IPS DF 6.9 (cell line): ENCODE data around the gene ISLR.
"Not testable (repeated sequence)": the region's sequence is repeated elsewhere in the genome, so short reads cannot be mapped to it uniquely, and the experiment has no call there.

Experiments
- DNase-seq: peaks from one replicate; pipeline ENCODE4 v3.0.0-alpha.2; 2013; ENCODE audit warnings: low read depth, low spot score
- H3K27ac ChIP-seq: one replicate; pipeline ENCODE4 v1.5.1; 2013; ENCODE audit warnings: low read length, control low read depth
- H3K27me3 ChIP-seq: 2 replicates; pipeline ENCODE4 v1.6.1; 2013; ENCODE audit warnings: mild to moderate bottlenecking, low read length; ENCODE audit not compliant: control insufficient read depth, insufficient read depth
- H3K36me3 ChIP-seq: 2 replicates; pipeline ENCODE4 v1.6.1; 2013; ENCODE audit warnings: low read length; ENCODE audit not compliant: control insufficient read depth, insufficient read depth
- H3K4me1 ChIP-seq: 2 replicates; pipeline ENCODE4 v1.6.1; 2013; ENCODE audit warnings: low read length; ENCODE audit not compliant: control insufficient read depth, insufficient read depth
- H3K4me3 ChIP-seq: 2 replicates; pipeline ENCODE4 v1.5.1; 2013; ENCODE audit warnings: mild to moderate bottlenecking, low read length
- H3K9me3 ChIP-seq: 2 replicates; pipeline ENCODE4 v1.6.1; 2013; ENCODE audit warnings: low read length, inconsistent platforms; ENCODE audit not compliant: control insufficient read depth, insufficient read depth
- WGBS: extraction: QIAGEN DNeasy Blood & Tissue Kit; methylation state at CpG from one replicate; pipeline ENCODE4 v1.1.7; 2013; ENCODE audit warnings: mixed read lengths, missing lambda C conversion rate; ENCODE audit not compliant: insufficient read length, insufficient coverage; 5-methylcytosine and 5-hydroxymethylcytosine counted together

Gene ISLR

DNA sequence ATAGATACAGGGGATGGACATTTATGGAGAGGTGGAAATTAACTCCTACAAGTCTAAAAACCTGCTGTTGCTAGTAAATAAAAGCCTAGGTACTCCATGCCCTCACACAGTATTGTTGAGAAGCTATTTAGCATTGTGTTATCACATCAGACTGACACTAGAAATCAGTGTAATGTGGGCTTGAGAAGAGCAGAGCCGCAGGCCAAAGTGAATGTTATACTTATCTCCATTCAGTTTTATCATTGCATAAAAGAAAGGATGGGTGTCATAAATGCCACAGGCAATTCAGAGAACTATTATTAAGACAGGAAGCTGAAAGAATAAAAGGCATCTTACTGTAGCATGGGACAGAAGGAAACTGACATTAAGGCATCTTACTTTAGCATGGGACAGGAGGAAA is 13.7 kb upstream of the ISLR start:
- no peak overlapping the region for H3K4me3 ChIP-seq
- no CpG with 5 or more reads among the region's 1 CpG for WGBS
- no peaks in the 10 kb centered on the region for H3K9me3 ChIP-seq
- H3K4me1 ChIP-seq = no peaks in the 10 kb centered on the region
- DNase-seq = no peak
- no peaks in the 10 kb centered on the region for H3K36me3 ChIP-seq
- H3K27me3 ChIP-seq = no peaks in the 10 kb centered on the region
- H3K27ac ChIP-seq = no peak overlapping the region

DNA sequence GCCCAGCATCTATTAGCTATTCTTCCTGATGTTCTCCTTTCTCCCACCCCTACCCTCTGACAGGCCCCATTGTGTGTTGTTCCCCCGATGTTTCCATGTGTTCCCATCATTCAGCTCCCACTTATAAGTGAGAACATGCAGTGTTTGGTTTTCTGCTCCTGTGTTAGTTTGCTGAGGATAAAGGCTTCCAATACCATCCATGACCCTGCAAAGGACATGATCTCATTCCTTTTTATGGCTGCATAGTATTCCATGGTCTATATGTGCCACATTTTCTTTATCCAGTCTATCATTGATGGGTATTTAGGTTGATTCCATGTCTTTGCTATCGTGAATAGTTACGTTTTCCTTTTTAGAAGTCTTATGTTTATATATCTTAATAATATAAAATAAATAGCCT is 13.1 kb upstream of the ISLR start:
- WGBS = no CpG with 5 or more reads among the region's 3 CpGs
- not testable (repeated sequence) for H3K36me3 ChIP-seq, H3K4me3 ChIP-seq, H3K27me3 ChIP-seq, H3K27ac ChIP-seq, H3K9me3 ChIP-seq, DNase-seq, H3K4me1 ChIP-seq

DNA sequence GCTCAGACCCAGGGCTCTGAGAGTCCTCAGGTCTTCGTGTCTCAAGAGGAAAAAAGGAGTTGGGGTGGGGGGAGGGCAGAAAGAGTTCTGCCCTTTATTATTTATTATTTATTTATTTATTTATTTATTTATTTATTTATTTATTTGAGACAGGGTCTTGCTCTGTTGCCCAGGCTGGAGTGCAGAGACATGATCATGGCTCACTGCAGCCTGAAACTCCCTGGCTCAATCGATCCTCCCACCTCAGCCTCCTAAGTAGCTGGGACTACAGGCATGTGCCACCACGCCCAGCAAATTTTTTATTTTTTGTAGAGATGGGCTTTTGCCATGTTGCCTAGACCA is 11.3 kb upstream of the ISLR start:
- H3K27me3 ChIP-seq, H3K4me1 ChIP-seq, H3K27ac ChIP-seq, H3K4me3 ChIP-seq, DNase-seq, H3K36me3 ChIP-seq, H3K9me3 ChIP-seq: not testable (repeated sequence)
- no CpG with 5 or more reads among the region's 3 CpGs for WGBS

DNA sequence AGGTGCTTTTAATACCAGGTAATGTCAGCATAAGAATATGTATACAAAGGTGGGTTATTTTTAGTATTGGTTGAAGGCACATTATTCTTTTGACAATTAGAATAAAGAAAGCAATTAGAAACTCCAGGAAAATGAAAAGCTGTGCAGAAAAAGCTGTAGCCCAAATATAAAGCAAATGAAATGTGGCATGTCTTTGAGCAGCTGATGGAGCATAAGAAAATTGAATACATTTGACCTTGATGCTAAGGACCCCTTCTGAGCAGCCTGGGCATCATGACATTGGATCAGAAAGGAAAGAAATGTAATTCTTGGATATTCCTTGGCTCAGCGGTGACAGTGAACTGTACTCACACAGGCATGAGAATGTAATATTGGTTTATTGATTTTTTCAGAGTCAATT is 8.0 kb upstream of the ISLR start:
- no peaks in the 10 kb centered on the region for H3K27me3 ChIP-seq
- no peak overlapping the region for H3K4me3 ChIP-seq
- DNase-seq = no peak
- no peaks in the 10 kb centered on the region for H3K4me1 ChIP-seq
- H3K36me3 ChIP-seq = no peaks in the 10 kb centered on the region
- WGBS = no CpG with 5 or more reads among the region's 1 CpG
- no peaks in the 10 kb centered on the region for H3K9me3 ChIP-seq
- no peak overlapping the region for H3K27ac ChIP-seq

DNA sequence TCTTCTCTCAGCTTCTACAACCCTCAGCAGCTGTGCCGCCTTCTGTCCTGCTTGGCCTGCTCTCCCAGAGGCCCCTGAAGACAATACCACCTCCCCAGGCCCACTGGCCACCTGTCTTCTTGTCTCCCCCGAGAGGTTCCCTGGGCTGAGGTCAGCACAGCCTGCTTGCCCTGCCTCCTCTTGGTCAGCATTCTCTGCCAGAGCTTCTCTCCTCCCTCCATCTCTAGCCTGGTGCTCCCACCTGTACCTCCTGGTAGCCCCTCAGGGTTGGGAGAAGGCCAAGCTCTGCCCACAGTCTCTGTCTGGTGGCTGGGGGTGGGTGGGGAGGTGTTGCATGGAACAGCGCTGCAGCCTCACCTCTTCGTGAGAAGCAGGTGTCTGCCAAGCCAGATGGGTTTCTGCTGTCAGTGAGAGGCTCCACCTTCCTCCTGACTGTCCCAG is 5.6 kb upstream of the ISLR start:
- H3K4me3 ChIP-seq = no peak overlapping the region
- DNase-seq = no peak
- H3K36me3 ChIP-seq = no peaks in the 10 kb centered on the region
- H3K4me1 ChIP-seq = no peaks in the 10 kb centered on the region
- no CpG with 5 or more reads among the region's 4 CpGs for WGBS
- no peaks in the 10 kb centered on the region for H3K27me3 ChIP-seq
- no peak overlapping the region for H3K27ac ChIP-seq
- no peaks in the 10 kb centered on the region for H3K9me3 ChIP-seq

DNA sequence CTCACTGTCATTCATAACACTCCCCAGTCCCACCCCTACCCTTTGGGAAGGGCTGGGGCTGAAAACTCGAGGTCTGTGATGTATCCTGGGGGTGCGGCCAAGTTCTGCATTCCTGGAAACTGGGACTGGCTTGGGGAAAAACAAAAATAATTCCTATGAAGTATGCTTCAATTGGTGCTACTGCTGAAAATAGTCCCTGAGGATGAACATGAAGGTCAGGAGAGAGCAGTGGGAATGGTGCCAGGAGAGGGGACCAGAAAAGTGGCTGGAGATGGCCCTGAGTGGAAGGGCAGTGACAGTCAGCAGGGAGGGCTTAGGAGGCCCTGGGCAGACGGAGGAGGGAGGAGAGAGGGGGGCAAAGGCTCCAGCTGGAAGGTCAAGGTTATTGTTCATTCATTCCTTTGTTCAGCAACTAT is 4.8 kb upstream of the ISLR start:
- whole genome bisulfite sequencing = no CpG with 5 or more reads among the region's 3 CpGs
- H3K27ac ChIP-seq = no peak overlapping the region
- no peak overlapping the region for H3K4me3 ChIP-seq
- H3K27me3 ChIP-seq = no peaks in the 10 kb centered on the region
- no peaks in the 10 kb centered on the region for H3K36me3 ChIP-seq
- no peaks in the 10 kb centered on the region for H3K9me3 ChIP-seq
- no peak for DNase-seq
- peaks cover 4% of the 10 kb centered on the region for H3K4me1 ChIP-seq

DNA sequence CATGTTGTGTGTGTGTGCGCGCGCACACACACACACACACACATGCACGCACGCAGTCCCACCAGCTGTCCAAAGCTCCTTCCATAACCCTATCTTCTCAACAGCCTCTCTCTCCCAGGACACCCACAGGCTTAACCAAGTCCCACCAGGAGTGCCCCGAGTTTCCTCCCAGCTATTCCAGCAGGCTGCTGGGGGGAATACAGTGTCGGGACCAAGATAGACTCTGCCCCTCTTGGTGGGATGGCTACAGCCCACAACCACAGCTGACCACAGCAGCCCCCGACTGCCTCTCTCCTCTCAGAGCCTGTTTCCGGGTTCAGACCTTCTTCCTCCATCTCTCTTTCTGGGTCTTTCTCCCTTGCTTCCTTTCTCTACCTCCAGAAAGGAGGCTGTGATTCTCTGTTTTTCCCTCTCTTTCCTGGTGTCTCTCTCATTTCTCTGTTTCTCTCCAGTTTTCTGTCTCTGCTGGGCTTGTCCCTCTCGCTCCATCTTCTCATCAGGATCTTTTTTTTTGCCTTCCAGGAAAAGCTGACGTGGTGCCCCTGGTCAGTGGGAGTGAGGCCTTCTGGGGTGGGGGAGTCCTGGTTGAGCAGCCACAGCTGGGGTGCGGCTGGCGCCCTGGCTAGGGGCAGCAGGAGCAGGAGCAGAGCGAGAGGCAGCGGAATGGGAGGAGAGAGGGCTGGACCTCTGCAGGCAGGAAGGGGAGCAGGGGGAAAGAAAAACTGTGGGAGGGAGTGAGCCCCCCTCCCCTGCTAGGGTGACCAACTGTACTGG is 3.3 kb upstream of the ISLR start:
- no peak for DNase-seq
- Histone ChIP-seq H3K9me3 (no peaks in the 10 kb centered on the region), H3K27me3 (no peaks in the 10 kb centered on the region), H3K27ac (no peak overlapping the region), H3K4me3 (no peak overlapping the region), H3K36me3 (no peaks in the 10 kb centered on the region), H3K4me1 (peaks cover 6% of the 10 kb centered on the region)
- no CpG with 5 or more reads among the region's 15 CpGs for WGBS

DNA sequence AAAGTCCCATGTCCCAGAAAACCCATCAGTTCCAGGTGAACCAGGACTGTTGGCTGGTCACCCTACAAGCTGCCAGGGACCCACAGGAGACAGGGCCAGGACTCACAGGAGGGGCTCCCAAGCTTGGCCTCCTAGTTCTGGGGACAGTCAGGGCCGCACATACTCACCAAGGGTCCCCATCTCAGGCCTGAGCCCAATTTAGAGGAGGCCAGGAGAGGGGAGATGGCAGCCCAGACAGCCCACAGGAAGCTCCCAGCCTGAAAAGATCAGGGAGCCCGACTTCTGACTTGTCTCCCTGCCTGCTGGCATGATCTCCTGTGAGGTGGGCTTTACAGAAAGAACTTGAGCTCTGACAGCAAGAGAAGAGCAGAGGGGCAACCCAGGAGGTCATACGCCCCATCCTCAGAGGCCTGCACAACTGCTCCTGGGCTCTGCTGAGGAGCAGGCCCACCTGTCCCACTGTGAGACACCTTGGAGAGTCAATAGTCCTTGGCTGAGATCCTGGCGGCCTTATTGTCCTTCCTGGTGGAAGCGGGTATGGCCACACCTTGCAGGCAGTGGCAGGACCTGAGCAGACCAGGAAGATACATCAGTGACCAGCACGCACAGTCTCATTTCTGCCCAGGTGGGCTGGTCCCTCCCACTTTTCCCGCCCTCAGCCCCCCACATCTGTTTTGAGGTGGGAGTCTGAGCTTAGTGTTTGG is 2.5 kb upstream of the ISLR start:
- H3K4me1 ChIP-seq = peaks cover 6% of the 10 kb centered on the region
- no peak for DNase-seq
- H3K27ac ChIP-seq = no peak overlapping the region
- whole genome bisulfite sequencing = no CpG with 5 or more reads among the region's 7 CpGs
- H3K27me3 ChIP-seq = no peaks in the 10 kb centered on the region
- no peak overlapping the region for H3K4me3 ChIP-seq
- H3K9me3 ChIP-seq = no peaks in the 10 kb centered on the region
- no peaks in the 10 kb centered on the region for H3K36me3 ChIP-seq

DNA sequence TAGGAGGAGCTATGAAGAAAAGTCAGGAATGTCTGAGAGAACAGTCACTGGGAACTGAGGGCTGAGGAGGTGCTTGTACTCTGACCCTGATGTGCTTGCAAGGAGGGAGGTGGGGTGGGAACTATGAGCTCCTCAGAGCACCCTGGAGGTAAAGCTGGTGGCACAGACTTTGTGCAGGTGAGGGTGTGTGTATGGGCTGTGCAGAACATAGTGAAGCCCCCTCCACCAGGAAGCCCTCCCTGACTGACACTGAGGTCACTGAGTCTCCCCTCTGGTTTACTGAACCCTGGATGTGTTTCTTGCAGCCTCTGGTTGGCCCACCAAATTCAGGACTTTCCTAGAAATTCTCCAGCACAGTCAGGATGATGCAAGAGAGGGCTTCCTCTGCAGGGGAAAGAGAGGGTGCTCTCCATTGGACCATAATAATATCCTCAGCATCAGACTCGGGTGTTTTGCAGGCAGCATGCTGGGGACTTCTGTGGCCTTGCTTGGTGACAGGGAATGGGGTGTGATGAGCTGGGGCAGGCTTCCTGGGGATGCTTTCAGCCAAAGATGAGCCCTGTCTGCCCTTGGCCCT is 1.5 kb upstream of the ISLR start:
- DNase-seq = no peak
- Histone ChIP-seq H3K36me3 (no peaks in the 10 kb centered on the region), H3K4me1 (peaks cover 6% of the 10 kb centered on the region), H3K9me3 (no peaks in the 10 kb centered on the region), H3K27me3 (no peaks in the 10 kb centered on the region), H3K27ac (no peak overlapping the region), H3K4me3 (no peak overlapping the region)
- no CpG with 5 or more reads among the region's 1 CpG for WGBS

DNA sequence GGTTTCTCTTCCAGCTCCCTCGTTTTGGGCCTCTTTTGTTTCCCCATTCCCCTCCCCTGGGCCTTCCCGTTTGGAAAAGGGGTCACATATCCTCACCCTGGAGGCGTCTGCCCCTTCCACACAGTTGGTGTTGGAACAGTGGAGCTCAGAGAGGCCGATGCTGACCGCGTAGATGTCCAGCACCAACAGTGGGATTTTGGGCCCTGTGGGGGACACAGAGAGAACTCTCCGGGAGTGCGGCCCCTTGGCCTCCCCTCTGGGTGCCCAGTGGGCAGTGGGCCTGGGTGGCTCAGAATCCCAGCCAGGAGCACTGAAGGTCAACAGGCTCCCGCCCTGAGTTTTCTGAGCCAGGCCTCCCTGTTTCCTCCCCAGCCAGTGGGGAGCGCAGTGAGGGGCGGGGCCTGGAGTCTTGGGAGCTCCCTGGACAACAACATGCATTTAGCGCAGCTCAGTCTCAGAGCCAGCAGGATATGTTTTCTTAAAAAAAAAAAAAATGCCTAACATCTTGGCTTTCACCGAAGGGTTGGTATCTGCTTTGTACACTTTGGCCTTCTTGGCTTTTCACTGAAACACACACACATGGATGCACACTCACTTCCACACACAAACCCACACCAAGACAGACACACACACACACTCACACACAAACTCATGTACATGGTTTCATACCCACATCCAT is 670 bp upstream of the ISLR start:
- DNase-seq = no peak

More for the DNA sequence above, 670 bp upstream of the ISLR start:
- H3K4me3 ChIP-seq = no peak overlapping the region
- no peaks in the 10 kb centered on the region for H3K36me3 ChIP-seq
- no peak overlapping the region for H3K27ac ChIP-seq
- H3K27me3 ChIP-seq = no peaks in the 10 kb centered on the region
- peaks cover 6% of the 10 kb centered on the region for H3K4me1 ChIP-seq
- no peaks in the 10 kb centered on the region for H3K9me3 ChIP-seq
- WGBS = no CpG with 5 or more reads among the region's 13 CpGs
